H1 (cell line): ENCODE results near the gene MMP24. TPM values are rescaled to one million over a fixed set of nuclear protein-coding genes. Genes with fewer than 3 reads are reported as not detected.

Experiments
- CHD7 ChIP-seq: fragments of 300-600 bp; sonication (generic); IDR thresholded peaks from 2 replicates; pipeline ENCODE4 v1.7.1; 2012; ENCODE audit warnings: low read length, moderate library complexity, mild to moderate bottlenecking, inconsistent platforms; ENCODE audit not compliant: insufficient replicate concordance
- JUN ChIP-seq: IDR thresholded peaks from 2 replicates; pipeline ENCODE4 v1.6.1; 2011; ENCODE audit warnings: low read depth, mild to moderate bottlenecking, improper control_type of control experiment, low read length
- MAFK ChIP-seq: IDR thresholded peaks from 2 replicates; pipeline ENCODE4 v1.6.1; 2012; ENCODE audit warnings: low read depth, mild to moderate bottlenecking, improper control_type of control experiment, low read length
- TAF7 ChIP-seq: optimal IDR thresholded peaks from 2 replicates; pipeline ENCODE3; 2011; ENCODE audit warnings: low read depth, mild to moderate bottlenecking, inconsistent platforms, low read length, moderate library complexity, borderline replicate concordance
- polyA plus RNA-seq, 7 experiments: library from polyadenylated mRNA; depleted of rRNA in 3 of 7; stranded (reverse) in 5 of 7; unstranded in 2 of 7; fragments of >200 nt in 5 of 7; fragments of 200-250 nt in 2 of 7; gene quantifications; 1 replicate in 5 of 7; 2 replicates in 1 of 7; 4 replicates in 1 of 7; pipeline versions ENCODE4 v1.2.1 to v1.2.3, GENCODE V29; 2011 to 2013; ENCODE audit warnings: missing spikeins in 2 of 7, mixed read lengths in 2 of 7
- total RNA-seq: library from RNA; stranded (reverse); fragmentation: NEBNext Ultra II Directional; extraction: Animal tissue kit (Norgen Biotek cat#: 25700); gene quantifications from 2 replicates; pipeline ENCODE4 v1.2.1, GENCODE V29; 2021

Gene MMP24
- total and polyA plus RNA-seq, 2 of the 8 experiments (the other 6 are each of a cell fraction or from before 2014, with no cell fraction given), result 18.8 to 21.4 TPM

GRCh38 chr20:35320396-35321126 is 94.1 kb downstream of the MMP24 start (continued):
- no peak for TF ChIP-seq CHD7
- TF ChIP-seq JUN, result no peak
- no peak for TF ChIP-seq TAF7
- TF ChIP-seq MAFK, result no peak
